ENCODE results near the gene FSTL5. TPM values are rescaled to one million over a fixed set of nuclear protein-coding genes. Genes with fewer than 3 reads are reported as not detected.
A peak's percentile ranks its signal among the peaks of the same experiment; 100 is the strongest.

Gene FSTL5
- total and polyA plus RNA-seq, 10 of the 15 experiments (the other 5 are each of a cell fraction or from before 2014, with no cell fraction given) = 0.04 to 2.4 (median 0.08) TPM; not detected in 4

- TF ChIP-seq ZNF687 (IDR thresholded peaks at IDR 0.05) (peak; percentile 92), NR2C1 (IDR thresholded peaks at IDR 0.05) (no peak), RFX5 (IDR thresholded peaks at IDR 0.05; ENCODE audit: low read depth, low read length) (no peak), PRDM15 (CRISPR knock-in tag; IDR thresholded peaks at IDR 0.05) (0 out of 2 replicates have a peak, but pooled peaks have one; percentile 79)
Measured at GRCh38 chr4:161343569-161343950, 820.2 kb downstream of the FSTL5 start (continued).

Data from GM12878 (cell line).